Hepatic stellate cell (primary cell): ENCODE results near the gene SPATA24.
"Not testable (repeated sequence)": the region's sequence is repeated elsewhere in the genome, so short reads cannot be mapped to it uniquely, and the experiment has no call there.

Experiments
- DNase-seq: peaks from one replicate; pipeline ENCODE4 v3.0.0; 2011; ENCODE audit warnings: low spot score

SPATA24 gene

GRCh38 chr5:139394654-139395566 lies 9.0 kb downstream of the SPATA24 start, which contains the start of gene PROB1:
Gene PROB1 (minus strand): TSS chr5:139395104. CDS start chr5:139395081, 23 bp downstream.
- no peak for DNase-seq

- DNase-seq = no peak
Observed at GRCh38 chr5:139394123-139394653, 9.7 kb downstream of the SPATA24 start.

- no peak for DNase-seq
Observed at GRCh38 chr5:139393497-139394122, 10.3 kb downstream of the SPATA24 start.

GRCh38 chr5:139392678-139393496 lies 11.0 kb downstream of the SPATA24 start:
- no peak for DNase-seq

- no peak for DNase-seq
Observed at GRCh38 chr5:139392324-139392677, 11.6 kb downstream of the SPATA24 start.

- DNase-seq = no peak
Observed at GRCh38 chr5:139391570-139392323, 12.1 kb downstream of the SPATA24 start.

GRCh38 chr5:139390639-139391569 lies 13.0 kb downstream of the SPATA24 start:
- DNase-seq = no peak

GRCh38 chr5:139389701-139390638 lies 13.9 kb downstream of the SPATA24 start, which contains the start of gene MZB1:
Gene MZB1 (minus strand): TSS chr5:139389913. CDS start chr5:139389856, 57 bp downstream.
- DNase-seq = no peak

- DNase-seq = peak; percentile 75
Observed at GRCh38 chr5:139388198-139388821, 15.6 kb downstream of the SPATA24 start.

- no peak for DNase-seq
Observed at GRCh38 chr5:139387611-139388197, 16.2 kb downstream of the SPATA24 start.

- not testable (repeated sequence) for DNase-seq
Observed at GRCh38 chr5:139386956-139387355, 16.9 kb downstream of the SPATA24 start.

- DNase-seq = no peak
Observed at GRCh38 chr5:139386050-139386438, 17.8 kb downstream of the SPATA24 start.

GRCh38 chr5:139385061-139386049 lies 18.5 kb downstream of the SPATA24 start:
- DNase-seq = peak; percentile 69

- no peak for DNase-seq
Observed at GRCh38 chr5:139384591-139385051, 19.3 kb downstream of the SPATA24 start.

GRCh38 chr5:139383993-139384590 lies 19.8 kb downstream of the SPATA24 start:
- no peak for DNase-seq

GRCh38 chr5:139383275-139383992 lies 20.5 kb downstream of the SPATA24 start, which contains the start of gene SLC23A1:
Gene SLC23A1 (minus strand): TSS chr5:139383297. CDS start chr5:139383253, 44 bp downstream.
- no peak for DNase-seq
